A673 (cell line): Measurements from ENCODE around the gene STAP1. TPM values are rescaled to one million over a fixed set of nuclear protein-coding genes. Genes with fewer than 3 reads are reported as not detected.

Experiments used
- BruUV-seq: library from RNA; stranded (reverse); fragments of 400-500 nt; replicated peaks from 2 replicates; lab custom pipeline; 2021; lab: Mats Ljungman, UMichigan
- CTCF ChIA-PET: fragments of 300-600 bp; sonication (Branson Sonifier 250); formaldehyde crosslinking; loops from one replicate; lab custom pipeline; 2022; ENCODE audit warnings: antibody characterized with exemption; lab: Charles Lee
- POLR2A ChIA-PET: fragments of 300-600 bp; sonication (Branson Sonifier 250); formaldehyde crosslinking; loops from one replicate; lab custom pipeline; 2022; ENCODE audit warnings: antibody characterized with exemption; ENCODE audit not compliant: low non-redundant PET; lab: Charles Lee
- DNase-seq: peaks from one replicate; pipeline ENCODE4 v3.0.0-alpha.2; 2015; ENCODE audit warnings: low spot score
- H3K27ac ChIP-seq: fragments of 200-600 bp; sonication (generic); 2 replicates; pipeline ENCODE4 v1.5.1; 2016; ENCODE audit warnings: mixed run types, low read depth, mild to moderate bottlenecking, mixed read lengths, antibody characterized with exemption, low read length; ENCODE audit not compliant: poor library complexity, severe bottlenecking
- H3K27me3 ChIP-seq: fragments of 200-600 bp; sonication (generic); replicated peaks from 2 replicates; pipeline ENCODE4 v1.6.1; 2017; ENCODE audit warnings: mixed run types, low read depth, mild to moderate bottlenecking, mixed read lengths, antibody characterized with exemption, low read length; ENCODE audit not compliant: insufficient read depth, poor library complexity
- H3K36me3 ChIP-seq: fragments of 200-600 bp; sonication (generic); 2 replicates; pipeline ENCODE4 v1.6.1; 2016; ENCODE audit warnings: mixed run types, mild to moderate bottlenecking, mixed read lengths, antibody characterized with exemption, low read length; ENCODE audit not compliant: insufficient read depth, poor library complexity, severe bottlenecking
- H3K4me1 ChIP-seq: fragments of 200-600 bp; sonication (generic); 2 replicates; pipeline ENCODE4 v1.6.1; 2017; ENCODE audit warnings: mixed run types, mild to moderate bottlenecking, mixed read lengths, antibody characterized with exemption, low read length; ENCODE audit not compliant: insufficient read depth, poor library complexity, severe bottlenecking
- H3K4me3 ChIP-seq: fragments of 200-600 bp; sonication (generic); 2 replicates; pipeline ENCODE4 v1.5.1; 2016; ENCODE audit warnings: low read depth, mixed run types, mild to moderate bottlenecking, mixed read lengths, low read length; ENCODE audit not compliant: poor library complexity, severe bottlenecking
- H3K9me3 ChIP-seq: fragments of 200-600 bp; sonication (generic); 2 replicates; pipeline ENCODE4 v1.6.1; 2016; ENCODE audit warnings: mixed run types, low read depth, mild to moderate bottlenecking, mixed read lengths, antibody characterized with exemption, low read length; ENCODE audit not compliant: poor library complexity, severe bottlenecking
- EZH2 ChIP-seq: fragments of 200-600 bp; sonication (generic); IDR thresholded peaks from 2 replicates; pipeline ENCODE4 v1.6.1; 2017; ENCODE audit warnings: borderline replicate concordance, low read depth, mild to moderate bottlenecking, mixed read lengths, antibody characterized with exemption, low read length; ENCODE audit not compliant: poor library complexity, severe bottlenecking
- intact Hi-C: fragments of 100-400 bp; cut with micrococcal nuclease; formaldehyde crosslinking; loops from one replicate; pipeline ENCODE4 v1.10.0; 2022; ENCODE audit not compliant: unreplicated experiment
- total RNA-seq: library from RNA; stranded (reverse); gene quantifications from 2 replicates; pipeline ENCODE4 v1.2.3, GENCODE V29; 2021
- TF ChIP-seq, protein P1 (sequence below): fragments of 300-800, 200-600 bp; sonication (generic); conservative IDR thresholded peaks from 2 replicates; pipeline ENCODE4 v1.5.1; 2017; ENCODE audit warnings: low read depth, mild to moderate bottlenecking, antibody characterized with exemption, low read length, moderate library complexity, mixed read lengths

Gene STAP1
- total RNA-seq, 1 experiment from 2014 or later = not detected

DNA sequence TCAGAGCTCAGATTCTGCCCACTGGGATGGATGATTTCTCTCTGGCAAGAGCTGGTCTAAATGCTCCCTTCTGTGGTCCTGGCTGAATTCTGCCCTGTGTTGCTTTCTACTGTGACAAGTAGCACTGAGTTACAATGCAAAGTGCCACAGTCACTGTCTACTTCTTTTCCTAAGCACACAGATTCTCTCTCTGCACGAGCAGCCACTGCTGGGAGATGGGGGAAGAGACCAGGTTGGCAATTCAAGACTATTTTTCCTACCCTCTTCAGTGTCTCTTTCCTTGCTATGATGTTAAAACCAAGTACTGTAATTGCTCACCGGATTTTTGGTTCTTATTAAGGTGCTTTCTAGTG is 45.5 kb downstream of the STAP1 start:
- H3K4me1 ChIP-seq = no peaks in the 10 kb centered on the region
- no peak overlapping the region for H3K4me3 ChIP-seq
- ChIA-PET CTCF (no interaction called here), POLR2A (no interaction called here)
- H3K27ac ChIP-seq = no peak overlapping the region
- H3K9me3 ChIP-seq = no peaks in the 10 kb centered on the region
- TF ChIP-seq, protein P1, sequence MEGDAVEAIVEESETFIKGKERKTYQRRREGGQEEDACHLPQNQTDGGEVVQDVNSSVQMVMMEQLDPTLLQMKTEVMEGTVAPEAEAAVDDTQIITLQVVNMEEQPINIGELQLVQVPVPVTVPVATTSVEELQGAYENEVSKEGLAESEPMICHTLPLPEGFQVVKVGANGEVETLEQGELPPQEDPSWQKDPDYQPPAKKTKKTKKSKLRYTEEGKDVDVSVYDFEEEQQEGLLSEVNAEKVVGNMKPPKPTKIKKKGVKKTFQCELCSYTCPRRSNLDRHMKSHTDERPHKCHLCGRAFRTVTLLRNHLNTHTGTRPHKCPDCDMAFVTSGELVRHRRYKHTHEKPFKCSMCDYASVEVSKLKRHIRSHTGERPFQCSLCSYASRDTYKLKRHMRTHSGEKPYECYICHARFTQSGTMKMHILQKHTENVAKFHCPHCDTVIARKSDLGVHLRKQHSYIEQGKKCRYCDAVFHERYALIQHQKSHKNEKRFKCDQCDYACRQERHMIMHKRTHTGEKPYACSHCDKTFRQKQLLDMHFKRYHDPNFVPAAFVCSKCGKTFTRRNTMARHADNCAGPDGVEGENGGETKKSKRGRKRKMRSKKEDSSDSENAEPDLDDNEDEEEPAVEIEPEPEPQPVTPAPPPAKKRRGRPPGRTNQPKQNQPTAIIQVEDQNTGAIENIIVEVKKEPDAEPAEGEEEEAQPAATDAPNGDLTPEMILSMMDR = no peak
- TF ChIP-seq EZH2 = no peak
- intact Hi-C loops = no loop called here
- no peak for DNase-seq
- H3K36me3 ChIP-seq = no peaks in the 10 kb centered on the region
- no peaks in the 10 kb centered on the region for H3K27me3 ChIP-seq
- BruUV-seq = no TSS peak

DNA sequence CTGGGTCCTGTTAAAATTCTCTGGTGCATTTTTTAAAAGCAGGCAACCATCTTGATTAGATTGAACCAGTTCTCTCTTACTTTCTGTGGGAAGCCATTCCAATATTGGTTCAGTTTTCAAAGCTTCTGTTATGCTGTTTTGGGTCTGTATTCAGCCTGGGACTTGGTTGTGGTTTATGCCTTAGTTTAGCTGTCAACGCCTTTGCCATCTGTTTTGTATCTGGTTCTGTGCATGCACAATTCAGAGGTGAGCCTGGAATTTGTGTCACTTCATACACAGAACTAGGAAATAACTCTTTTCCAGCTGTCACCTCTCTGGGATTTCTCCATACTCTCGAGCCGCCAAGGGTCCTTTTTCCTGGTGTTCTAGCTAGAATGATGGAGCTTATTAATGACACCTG is 46.2 kb downstream of the STAP1 start:
- Histone ChIP-seq H3K4me1 (no peaks in the 10 kb centered on the region), H3K27ac (no peak overlapping the region), H3K27me3 (no peaks in the 10 kb centered on the region), H3K4me3 (no peak overlapping the region), H3K36me3 (no peaks in the 10 kb centered on the region), H3K9me3 (no peaks in the 10 kb centered on the region)
- TF ChIP-seq, protein P1 = no peak
- no peak for TF ChIP-seq EZH2
- CTCF ChIA-PET = no interaction called here
- POLR2A ChIA-PET = no interaction called here
- BruUV-seq = no TSS peak
- intact Hi-C loops = no loop called here
- DNase-seq = no peak

DNA sequence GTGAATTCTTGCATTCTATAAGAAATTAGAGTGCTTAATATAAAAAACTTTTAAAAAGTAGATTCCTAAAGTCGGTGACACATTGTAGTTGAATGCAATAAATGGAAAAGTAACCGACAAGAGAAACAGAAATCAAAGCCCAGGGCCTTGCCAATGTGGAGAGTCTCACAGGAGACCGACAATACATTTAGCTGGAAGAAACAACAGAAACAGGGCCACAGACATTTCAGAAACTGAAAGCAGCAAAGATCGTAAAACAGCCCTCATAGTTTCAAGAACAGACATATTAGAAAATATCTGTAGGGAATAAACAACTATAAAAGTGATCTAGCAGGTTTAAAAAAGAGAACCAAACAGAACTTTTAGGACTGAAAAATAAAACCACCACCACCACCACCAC is 49.5 kb downstream of the STAP1 start:
- no TSS peak for BruUV-seq
- Histone ChIP-seq H3K27ac (no peak overlapping the region), H3K4me3 (no peak overlapping the region), H3K4me1 (no peaks in the 10 kb centered on the region), H3K9me3 (no peaks in the 10 kb centered on the region), H3K27me3 (no peaks in the 10 kb centered on the region), H3K36me3 (no peaks in the 10 kb centered on the region)
- CTCF ChIA-PET = no interaction called here
- TF ChIP-seq, protein P1 = no peak
- no peak for TF ChIP-seq EZH2
- POLR2A ChIA-PET = no interaction called here
- intact Hi-C loops = no loop called here
- no peak for DNase-seq
